Right cardiac atrium (tissue), 5 donors: ENCODE results near the gene CDH4. TPM values are rescaled to one million over a fixed set of nuclear protein-coding genes. Genes with fewer than 3 reads are reported as not detected.

Experiments used
- ATAC-seq, 2 donors: fragments of 200-7000 bp; cut with Tn5 transposase; one replicate each; pipeline versions ENCODE4 v1.8.0 to v1.9.1; 2020; ENCODE audit warnings: moderate library complexity in 2 of 2, mild to moderate bottlenecking in 1 of 2
- DNase-seq, 3 donors: peaks; one replicate each; pipeline ENCODE4 v3.0.0-alpha.2; 2020
- H3K27ac ChIP-seq: one replicate; pipeline ENCODE4 v1.5.1; 2013; ENCODE audit warnings: mild to moderate bottlenecking, low read length, control low read depth, moderate library complexity
- H3K27me3 ChIP-seq: one replicate; pipeline ENCODE4 v1.6.1; 2013; ENCODE audit not compliant: control insufficient read depth, insufficient read depth
- H3K4me1 ChIP-seq: one replicate; pipeline ENCODE4 v1.6.1; 2013; ENCODE audit warnings: low read length; ENCODE audit not compliant: control insufficient read depth, insufficient read depth
- H3K4me3 ChIP-seq: one replicate; pipeline ENCODE4 v1.5.1; 2013; ENCODE audit warnings: low read length, control low read depth
- H3K9me3 ChIP-seq: one replicate; pipeline ENCODE4 v1.6.1; 2013; ENCODE audit warnings: low read length; ENCODE audit not compliant: control insufficient read depth
- WGBS: extraction: QIAGEN DNeasy Blood & Tissue Kit; methylation state at CpG from one replicate; pipeline ENCODE4 v1.1.7; 2013; 5-methylcytosine and 5-hydroxymethylcytosine counted together
- intact Hi-C, 4 donors: fragments of 100-400 bp; cut with DNase I; formaldehyde crosslinking; loops; one replicate each; pipeline versions ENCODE4 v1.11.0 to v1.14.0; 2022 to 2023
- polyA plus RNA-seq: library from polyadenylated mRNA; stranded (reverse); fragments of 200-250 nt; gene quantifications from one replicate; pipeline ENCODE4 v1.2.3, GENCODE V29; 2013
- total RNA-seq, 4 donors: library from RNA; stranded (reverse); fragmentation: NEBNext Ultra II Directional; extraction: Animal tissue kit (Norgen Biotek cat#: 25700); gene quantifications; one replicate each; pipeline ENCODE4 v1.2.1, GENCODE V29; 2021
- donor health status: healthy with polysubstance abuse.
- donor health status: DM: no; HTN: yes; CAD: no.
- donor health status: DM: no; HTN: no; CAD: no.
- donor health status: DM: no; HTN: yes; CAD: no; lungs with severe emphysema.
- donor health status: DM: yes; HTN: yes; CAD: no.

Gene CDH4
- total and polyA plus RNA-seq, 5 donors = 0.21 to 1.0 (median 0.39) TPM

- intact Hi-C loops = no loop called here
- Histone ChIP-seq H3K4me3 (no peak overlapping the region), H3K4me1 (no peaks in the 10 kb centered on the region), H3K9me3 (no peaks in the 10 kb centered on the region), H3K27ac (no peak overlapping the region), H3K27me3 (no peaks in the 10 kb centered on the region)
- ATAC-seq = peak in 1 of 2 donors; percentile 40
- 84% methylated on average over 18 of the region's 18 CpGs for WGBS
- DNase-seq = no peak
Observed at GRCh38 chr20:61784801-61785566, 532.9 kb downstream of the CDH4 start.

- 95% methylated on average over 1 of the region's 1 CpG for WGBS
- Histone ChIP-seq H3K4me1 (no peaks in the 10 kb centered on the region), H3K4me3 (no peak overlapping the region), H3K9me3 (no peaks in the 10 kb centered on the region), H3K27ac (no peak overlapping the region), H3K27me3 (no peaks in the 10 kb centered on the region)
- intact Hi-C loops = no loop called here
- ATAC-seq (peak in 1 of 2 donors; percentile 40), DNase-seq (no peak)
Observed at GRCh38 chr20:61785567-61785816, 533.4 kb downstream of the CDH4 start.

GRCh38 chr20:61786230-61786629 is 534.2 kb downstream of the CDH4 start:
- ATAC-seq = no peak
- H3K27me3 ChIP-seq = no peaks in the 10 kb centered on the region
- H3K4me3 ChIP-seq = no peak overlapping the region
- H3K9me3 ChIP-seq = no peaks in the 10 kb centered on the region
- DNase-seq = no peak
- 83% methylated on average over 14 of the region's 14 CpGs for WGBS
- intact Hi-C loops = no loop called here
- no peaks in the 10 kb centered on the region for H3K4me1 ChIP-seq
- H3K27ac ChIP-seq = no peak overlapping the region

GRCh38 chr20:61788343-61788742 is 536.3 kb downstream of the CDH4 start:
- ATAC-seq = no peak
- no peak overlapping the region for H3K4me3 ChIP-seq
- H3K27ac ChIP-seq = no peak overlapping the region
- no peaks in the 10 kb centered on the region for H3K4me1 ChIP-seq
- WGBS = 22% methylated on average over 5 of the region's 5 CpGs
- H3K9me3 ChIP-seq = no peaks in the 10 kb centered on the region
- intact Hi-C loops = no loop called here
- no peak for DNase-seq
- no peaks in the 10 kb centered on the region for H3K27me3 ChIP-seq

- ATAC-seq (no peak), DNase-seq (no peak)
- 78% methylated on average over 10 of the region's 10 CpGs for WGBS
- H3K9me3 ChIP-seq = no peaks in the 10 kb centered on the region
- intact Hi-C loops = no loop called here
- H3K4me3 ChIP-seq = no peak overlapping the region
- H3K4me1 ChIP-seq = no peaks in the 10 kb centered on the region
- H3K27me3 ChIP-seq = no peaks in the 10 kb centered on the region
- no peak overlapping the region for H3K27ac ChIP-seq
Observed at GRCh38 chr20:61789329-61789728, 537.3 kb downstream of the CDH4 start.

GRCh38 chr20:61790116-61790827 is 538.2 kb downstream of the CDH4 start:
- Histone ChIP-seq H3K4me1 (no peaks in the 10 kb centered on the region), H3K27me3 (no peaks in the 10 kb centered on the region), H3K4me3 (no peak overlapping the region), H3K27ac (no peak overlapping the region), H3K9me3 (no peaks in the 10 kb centered on the region)
- 93% methylated on average over 2 of the region's 2 CpGs for WGBS
- intact Hi-C loops = no loop called here
- DNase-seq (no peak), ATAC-seq (no peak)

GRCh38 chr20:61791995-61792394 is 539.9 kb downstream of the CDH4 start:
- ATAC-seq (no peak), DNase-seq (no peak)
- 80% methylated on average over 6 of the region's 6 CpGs for WGBS
- Histone ChIP-seq H3K4me1 (no peaks in the 10 kb centered on the region), H3K4me3 (no peak overlapping the region), H3K9me3 (no peaks in the 10 kb centered on the region), H3K27ac (no peak overlapping the region), H3K27me3 (no peaks in the 10 kb centered on the region)
- intact Hi-C loops = no loop called here

GRCh38 chr20:61795669-61796630 is 543.9 kb downstream of the CDH4 start:
- Histone ChIP-seq H3K4me1 (no peaks in the 10 kb centered on the region), H3K27ac (no peak overlapping the region), H3K4me3 (no peak overlapping the region), H3K9me3 (no peaks in the 10 kb centered on the region), H3K27me3 (no peaks in the 10 kb centered on the region)
- intact Hi-C loops = no loop called here
- WGBS = 57% methylated on average over 15 of the region's 15 CpGs
- DNase-seq = no peak
- no peak for ATAC-seq

- WGBS = 58% methylated on average over 11 of the region's 11 CpGs
- ATAC-seq (no peak), DNase-seq (peak in 1 of 3 donors; percentile 31)
- H3K9me3 ChIP-seq = no peaks in the 10 kb centered on the region
- H3K4me3 ChIP-seq = no peak overlapping the region
- no peaks in the 10 kb centered on the region for H3K4me1 ChIP-seq
- no peaks in the 10 kb centered on the region for H3K27me3 ChIP-seq
- intact Hi-C loops = no loop called here
- H3K27ac ChIP-seq = no peak overlapping the region
Observed at GRCh38 chr20:61796738-61797137, 544.7 kb downstream of the CDH4 start.

- DNase-seq = no peak
- no peak overlapping the region for H3K4me3 ChIP-seq
- no peaks in the 10 kb centered on the region for H3K4me1 ChIP-seq
- 50% methylated on average over 7 of the region's 7 CpGs for WGBS
- intact Hi-C loops = no loop called here
- H3K9me3 ChIP-seq = no peaks in the 10 kb centered on the region
- H3K27ac ChIP-seq = no peak overlapping the region
- no peak for ATAC-seq
- no peaks in the 10 kb centered on the region for H3K27me3 ChIP-seq
Observed at GRCh38 chr20:61797200-61797599, 545.1 kb downstream of the CDH4 start.

GRCh38 chr20:61797971-61798411 is 545.9 kb downstream of the CDH4 start:
- WGBS = 81% methylated on average over 25 of the region's 25 CpGs
- DNase-seq (no peak), ATAC-seq (no peak)
- H3K4me3 ChIP-seq = no peak overlapping the region
- intact Hi-C loops = no loop called here
- no peaks in the 10 kb centered on the region for H3K4me1 ChIP-seq
- no peaks in the 10 kb centered on the region for H3K9me3 ChIP-seq
- H3K27ac ChIP-seq = no peak overlapping the region
- H3K27me3 ChIP-seq = no peaks in the 10 kb centered on the region
